ENCODE data around the gene MAN1C1.
"Not testable (repeated sequence)": the region's sequence is repeated elsewhere in the genome, so short reads cannot be mapped to it uniquely, and the experiment has no call there.

MAN1C1 gene

DNA sequence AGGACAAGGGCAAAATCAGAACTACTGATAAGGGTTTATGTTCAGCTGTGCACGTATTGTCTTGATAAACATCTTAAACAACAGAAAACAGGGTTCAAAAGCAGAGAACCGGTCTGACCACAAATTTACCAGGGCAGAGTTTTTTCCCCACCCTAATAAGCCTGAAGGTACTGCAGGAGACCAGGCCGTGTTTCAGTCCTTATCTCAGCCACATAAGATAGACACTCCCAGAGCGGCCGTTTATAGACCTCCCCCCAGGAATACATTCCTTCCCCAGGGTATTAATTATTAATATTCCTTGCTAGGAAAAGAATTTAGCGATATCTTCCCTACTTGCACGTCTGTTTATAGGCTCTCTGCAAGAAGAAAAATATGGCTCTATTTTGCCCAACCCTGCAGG, 19.6 kb downstream of the MAN1C1 start:
- FAIRE-seq, result not testable (repeated sequence)

GRCh38 chr1:25640646-25641328, 24.2 kb downstream of the MAN1C1 start:
- no peak for FAIRE-seq

DNA sequence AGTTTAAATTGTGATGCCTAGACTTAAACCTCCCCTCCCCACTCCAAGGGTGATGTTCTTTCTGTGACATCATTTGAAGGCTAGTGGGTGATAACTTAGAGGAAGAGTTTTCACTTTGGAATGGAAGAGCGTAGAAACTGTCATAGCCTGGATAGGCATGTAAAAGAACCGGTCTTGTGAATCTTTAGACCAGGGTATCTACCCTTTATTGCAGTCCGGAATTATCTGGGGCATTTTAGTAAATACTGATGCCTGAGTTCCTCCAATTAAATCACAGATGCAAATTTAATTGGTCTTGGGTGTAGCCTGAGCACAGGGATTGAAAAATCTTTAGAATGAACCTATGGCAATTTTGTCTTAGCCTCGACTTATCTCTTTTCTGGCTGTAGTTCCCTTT, 24.7 kb downstream of the MAN1C1 start:
- FAIRE-seq, result no peak

DNA sequence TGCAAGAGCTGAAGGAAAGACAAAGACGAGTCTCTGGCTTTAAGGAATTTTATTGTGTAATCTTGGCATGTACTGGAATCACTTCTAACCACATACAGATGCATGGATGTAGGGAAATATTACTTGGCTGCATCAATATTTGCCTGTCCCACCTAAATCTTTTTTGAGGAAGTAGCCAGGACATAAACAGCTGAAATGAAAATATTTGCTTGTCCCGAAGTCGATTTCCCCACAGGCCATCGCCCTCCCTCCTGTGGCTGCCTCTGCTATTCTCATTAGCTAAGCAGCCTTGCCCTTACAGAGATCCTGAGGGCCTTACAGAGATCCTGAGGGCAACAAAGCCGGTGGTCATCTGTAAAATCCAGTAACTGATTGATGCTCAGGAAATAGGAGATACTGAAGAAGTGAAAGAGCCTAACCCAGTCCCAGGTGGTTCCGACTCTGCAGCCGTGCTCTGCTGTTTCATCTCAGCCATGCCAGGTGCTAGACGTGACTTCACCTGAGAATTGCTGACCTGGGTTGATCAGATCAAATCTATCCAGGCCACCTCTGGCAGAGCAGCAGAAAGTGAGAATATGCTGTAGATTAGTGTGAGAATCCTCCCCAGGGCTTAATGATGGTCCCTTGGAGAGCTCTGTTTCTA, 25.5 kb downstream of the MAN1C1 start:
- no peak for FAIRE-seq

DNA sequence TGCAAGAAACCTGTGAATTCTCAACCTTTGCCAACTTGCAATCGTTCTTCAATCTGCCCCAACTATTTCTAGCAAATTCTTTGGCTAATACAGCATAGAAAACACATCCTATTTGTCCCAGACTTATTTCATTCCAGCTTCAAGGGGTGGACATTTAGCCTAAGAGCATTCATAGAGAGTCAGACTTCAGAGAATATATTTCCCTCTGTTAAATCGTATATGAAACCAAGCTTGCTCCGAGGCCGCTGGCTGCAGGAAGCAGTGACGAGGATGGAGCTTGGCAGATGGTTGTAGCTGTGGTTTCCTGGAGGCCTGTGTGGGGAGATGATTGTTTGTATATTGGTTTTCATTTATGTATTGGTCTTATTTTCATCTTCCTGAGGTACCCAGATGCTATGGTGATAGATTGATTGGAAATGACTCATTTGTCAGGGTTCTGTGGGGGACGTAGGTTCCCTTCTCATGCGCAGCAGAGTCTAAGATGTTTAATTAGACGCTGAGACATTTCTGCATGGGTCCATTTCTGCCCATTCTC, 26.1 kb downstream of the MAN1C1 start:
- FAIRE-seq, result no peak

GRCh38 chr1:25643929-25644328, 27.3 kb downstream of the MAN1C1 start:
- FAIRE-seq, result no peak

DNA sequence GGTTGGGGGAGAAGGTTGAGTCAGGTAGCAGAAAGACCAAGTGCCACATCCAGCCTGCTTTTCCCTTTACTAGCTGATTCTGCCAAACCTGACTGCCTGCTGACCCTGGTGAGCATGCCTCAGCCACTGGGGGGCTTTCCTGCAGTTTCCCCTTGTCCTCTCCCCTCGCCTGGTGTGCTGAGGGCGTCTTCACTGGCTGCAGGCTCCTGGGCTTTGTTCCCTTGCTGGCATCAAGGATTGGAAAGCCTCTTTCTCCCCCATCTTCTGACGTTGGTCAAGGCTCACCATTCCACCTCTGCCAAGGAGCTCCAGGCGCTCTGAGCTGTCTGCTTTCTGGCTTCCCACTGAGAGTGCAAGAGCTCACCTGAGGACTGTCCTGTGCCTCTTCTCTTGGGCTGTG, 28.4 kb downstream of the MAN1C1 start:
- no peak for FAIRE-seq

DNA sequence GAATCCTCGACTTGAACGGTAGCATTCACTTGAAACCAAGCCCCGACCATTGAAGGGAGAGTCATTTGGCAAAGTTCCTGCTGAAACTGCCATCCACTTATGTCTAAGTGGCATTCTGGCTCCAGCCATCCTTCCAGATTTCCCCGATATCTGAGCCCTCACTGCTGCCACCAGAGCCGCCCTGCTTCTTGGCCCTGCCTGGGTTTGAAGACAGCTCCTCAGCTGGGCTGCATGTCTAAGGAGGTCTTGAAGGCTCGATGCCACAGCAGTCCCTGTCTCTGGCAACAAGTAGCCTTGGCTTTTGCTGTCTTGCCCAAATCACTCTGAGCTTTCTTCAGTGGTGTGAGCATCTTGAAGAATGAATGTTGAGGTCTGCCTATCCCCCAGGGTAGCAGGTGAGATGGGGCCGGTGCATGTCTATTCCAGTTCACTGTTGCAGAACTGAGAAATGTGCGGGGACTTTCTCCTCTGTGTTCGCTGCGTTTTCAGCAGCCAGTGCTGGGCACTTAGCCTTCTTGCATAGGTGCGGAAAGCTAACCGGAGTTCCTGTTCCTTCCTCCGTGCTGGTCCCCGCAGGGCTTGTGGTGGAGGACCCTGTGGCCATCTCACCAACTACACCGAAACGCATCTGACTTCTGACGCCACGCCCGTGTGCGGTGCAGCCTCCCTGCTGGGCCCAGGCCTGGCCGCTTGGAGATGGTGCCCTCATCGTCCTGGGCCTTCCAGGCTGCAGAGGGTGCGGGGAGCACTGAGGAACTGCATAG, 29.2 kb downstream of the MAN1C1 start:
- no peak for FAIRE-seq

GRCh38 chr1:25647106-25647505, 30.5 kb downstream of the MAN1C1 start:
- no peak for FAIRE-seq

DNA sequence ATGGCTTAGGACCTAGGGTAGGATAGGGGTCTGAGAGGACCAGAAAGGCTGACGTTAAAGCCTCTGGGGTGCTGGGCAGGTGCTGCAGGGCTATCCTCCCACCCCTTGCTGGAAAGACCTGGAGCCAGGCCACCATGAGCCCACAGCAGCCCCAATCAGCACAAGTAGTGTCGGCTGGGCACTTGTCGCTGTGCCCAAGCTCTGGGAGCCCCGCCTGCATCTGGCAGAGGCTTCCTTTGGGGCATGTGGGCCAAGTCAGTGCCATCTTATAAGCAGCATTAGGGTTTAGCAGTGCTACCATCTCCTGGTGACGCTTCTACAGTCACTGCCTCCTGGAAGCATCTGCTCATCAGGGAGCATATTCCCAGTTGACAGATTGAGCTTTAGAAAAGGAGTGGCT, 31.3 kb downstream of the MAN1C1 start:
- no peak for FAIRE-seq

DNA sequence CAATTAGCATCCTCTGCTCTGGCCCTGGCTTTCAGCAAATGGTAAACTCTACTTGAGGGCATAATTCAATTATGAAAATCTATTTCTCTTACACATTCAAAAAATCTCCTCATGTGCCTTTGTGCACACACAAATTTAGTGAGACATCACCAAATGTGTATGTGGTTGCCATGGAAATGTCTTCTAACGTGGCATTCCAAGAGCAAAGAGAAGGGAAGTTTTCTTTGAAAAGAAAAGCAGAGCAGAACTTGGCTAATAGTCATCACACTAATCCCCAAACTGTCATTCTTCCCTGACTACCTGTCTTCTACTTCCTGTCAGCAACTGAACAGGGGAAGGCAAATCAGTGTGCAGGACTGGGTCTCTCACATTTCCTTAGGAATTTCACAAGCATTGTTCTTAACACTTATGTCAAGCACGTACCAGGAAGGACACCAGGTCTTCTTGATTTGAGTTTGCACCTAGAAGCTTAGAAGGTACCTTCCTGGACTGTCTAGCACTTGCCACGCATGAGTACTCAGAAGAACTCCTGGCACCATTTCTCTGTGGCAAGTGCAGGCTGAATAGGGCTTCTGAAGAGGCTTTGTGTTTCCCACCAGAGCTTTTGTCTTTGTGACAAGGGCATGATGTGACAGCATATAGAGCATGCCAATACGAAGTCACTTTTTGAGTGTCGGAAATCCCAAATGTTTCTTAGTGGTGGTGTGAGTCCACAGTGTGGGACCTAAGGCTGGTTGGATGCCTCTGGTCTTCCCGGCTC, 32.3 kb downstream of the MAN1C1 start:
- FAIRE-seq, result no peak

GRCh38 chr1:25649505-25650288, 33.1 kb downstream of the MAN1C1 start:
- FAIRE-seq, result no peak

- no peak for FAIRE-seq
Measured at GRCh38 chr1:25650289-25650576, 33.6 kb downstream of the MAN1C1 start.

GRCh38 chr1:25651036-25651640, 34.5 kb downstream of the MAN1C1 start:
- FAIRE-seq, result no peak

- no peak for FAIRE-seq
Measured at GRCh38 chr1:25651824-25652741, 35.5 kb downstream of the MAN1C1 start.

DNA sequence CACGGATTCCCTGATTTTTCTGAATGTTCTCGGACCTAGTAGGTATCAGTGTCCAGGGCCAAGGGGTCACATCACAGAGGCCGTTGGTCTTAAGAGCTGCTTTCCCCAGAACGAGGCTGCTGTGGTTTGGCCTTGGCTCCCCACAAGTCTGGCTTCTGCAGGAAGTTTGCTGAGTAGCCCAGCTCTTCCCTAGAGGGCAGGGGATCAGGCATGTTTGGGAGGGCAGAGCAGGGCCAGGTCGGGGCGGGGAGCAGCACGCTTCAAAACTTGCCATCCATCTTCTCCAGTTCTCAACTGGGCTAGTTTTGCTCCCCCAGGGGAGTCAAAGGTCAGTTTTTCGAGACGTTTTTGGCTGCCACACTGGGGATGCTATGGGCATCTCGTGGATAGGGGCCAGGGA, 37.0 kb downstream of the MAN1C1 start:
- FAIRE-seq, result no peak

GRCh38 chr1:25654109-25654660, 37.6 kb downstream of the MAN1C1 start:
- FAIRE-seq, result no peak

DNA sequence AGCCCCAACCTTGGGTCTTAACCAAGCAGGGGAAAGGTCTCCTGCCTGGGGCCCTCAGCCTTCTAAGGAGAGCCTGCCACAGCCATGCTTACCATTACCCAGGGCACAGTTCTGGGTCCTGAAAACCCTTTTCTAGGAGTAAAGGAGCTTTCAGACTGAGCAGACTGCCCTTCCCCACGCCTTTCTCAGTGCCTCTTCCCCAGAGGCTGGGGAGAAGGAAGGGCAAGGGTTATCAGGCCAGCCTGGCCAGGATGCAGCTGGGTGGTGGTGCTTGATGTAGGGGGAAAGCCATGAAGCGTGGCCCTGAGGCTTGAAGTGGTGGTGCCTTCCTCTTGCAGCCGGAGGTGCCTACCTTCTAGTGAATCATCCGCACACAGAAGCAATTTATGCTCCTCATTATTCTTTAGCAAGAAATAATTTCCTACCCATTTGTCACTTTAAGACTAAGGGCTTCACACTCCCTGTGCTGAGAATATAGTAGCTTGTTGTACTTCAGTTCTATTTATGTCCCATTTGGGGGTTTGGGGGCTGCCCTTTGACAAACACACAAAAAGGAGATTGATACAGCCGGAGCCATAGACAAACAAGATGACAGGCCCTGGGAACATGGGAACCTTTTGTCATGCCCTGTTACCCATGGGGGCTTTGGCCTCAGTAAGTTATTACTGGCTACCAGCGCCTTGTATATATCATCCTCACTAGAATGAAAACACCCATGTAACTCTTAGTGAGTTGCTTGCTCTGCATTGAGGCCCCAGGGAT, 40.7 kb downstream of the MAN1C1 start:
- no peak for FAIRE-seq

DNA sequence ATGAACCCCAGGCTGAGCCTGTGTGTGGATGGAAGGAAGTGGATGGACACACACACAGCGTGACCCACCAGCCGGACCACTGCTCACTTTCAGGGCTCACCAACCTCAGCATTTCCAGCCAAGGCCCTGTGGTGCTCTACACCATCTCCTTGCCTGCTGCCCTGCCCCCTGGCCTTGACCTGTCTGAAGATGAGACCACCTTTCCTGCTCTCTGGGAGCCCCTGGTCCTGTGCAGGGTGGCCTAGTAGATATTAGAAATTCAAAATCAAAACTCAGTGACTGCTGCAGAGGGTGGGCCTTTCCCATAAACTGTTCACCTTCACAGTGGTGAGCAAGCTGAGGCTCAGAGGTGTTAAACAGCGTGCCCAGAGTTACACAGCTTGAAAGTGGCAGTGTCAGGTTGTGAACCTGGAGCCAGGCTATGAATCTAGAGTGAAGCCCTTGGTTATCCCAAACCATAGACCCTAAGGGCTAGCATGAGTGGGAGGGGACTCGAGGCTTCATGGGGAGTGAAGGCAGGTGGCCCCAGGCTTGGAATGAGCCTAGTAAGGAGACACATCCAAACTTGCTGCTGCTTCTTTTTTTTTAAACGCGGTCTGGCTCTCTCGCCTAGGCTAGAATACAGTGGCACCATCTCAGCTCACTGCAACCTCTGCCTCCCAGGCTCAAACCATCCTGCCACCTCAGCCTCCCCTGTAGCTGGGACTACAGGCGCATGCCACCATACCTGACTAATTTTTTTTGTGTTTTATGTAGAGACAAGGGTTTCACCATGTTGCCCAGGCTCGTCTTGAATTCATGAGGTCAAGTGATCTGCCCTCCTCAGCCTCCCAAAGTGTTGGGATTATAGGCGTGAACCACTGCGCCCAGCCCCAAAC, 41.5 kb downstream of the MAN1C1 start:
- FAIRE-seq, result no peak
